HEK293 (cell line): ENCODE data around the gene ZXDC.

Experiments
- EGR2 ChIP-seq: fragments of 450-650 bp; formaldehyde crosslinking; IDR thresholded peaks from 2 replicates; pipeline ENCODE4 v1.5.1; 2016; ENCODE audit warnings: low read depth, missing biosample characterization, missing genetic modification characterization
- ZNF791 ChIP-seq: fragments of 450-650 bp; formaldehyde crosslinking; IDR thresholded peaks from 2 replicates; pipeline ENCODE4 v1.5.1; 2016; ENCODE audit warnings: missing biosample characterization, missing genetic modification characterization
- TF ChIP-seq, protein P1 (sequence below): fragments of 450-650 bp; formaldehyde crosslinking; IDR thresholded peaks from 2 replicates; pipeline ENCODE4 v1.5.1; 2016; ENCODE audit warnings: missing biosample characterization, missing genetic modification characterization
- TF ChIP-seq, protein P2 (sequence below): fragments of 450-650 bp; formaldehyde crosslinking; IDR thresholded peaks from 2 replicates; pipeline ENCODE4 v1.5.1; 2016; ENCODE audit warnings: missing biosample characterization, missing genetic modification characterization
- TF ChIP-seq, protein P3 (sequence below): fragments of 450-650 bp; formaldehyde crosslinking; IDR thresholded peaks from 2 replicates; pipeline ENCODE4 v1.5.1; 2016; ENCODE audit warnings: missing biosample characterization, missing genetic modification characterization
- TF ChIP-seq, protein P4 (sequence below): fragments of 450-650 bp; formaldehyde crosslinking; IDR thresholded peaks from 2 replicates; pipeline ENCODE4 v1.5.1; 2016; ENCODE audit warnings: missing biosample characterization, missing genetic modification characterization

DNA sequence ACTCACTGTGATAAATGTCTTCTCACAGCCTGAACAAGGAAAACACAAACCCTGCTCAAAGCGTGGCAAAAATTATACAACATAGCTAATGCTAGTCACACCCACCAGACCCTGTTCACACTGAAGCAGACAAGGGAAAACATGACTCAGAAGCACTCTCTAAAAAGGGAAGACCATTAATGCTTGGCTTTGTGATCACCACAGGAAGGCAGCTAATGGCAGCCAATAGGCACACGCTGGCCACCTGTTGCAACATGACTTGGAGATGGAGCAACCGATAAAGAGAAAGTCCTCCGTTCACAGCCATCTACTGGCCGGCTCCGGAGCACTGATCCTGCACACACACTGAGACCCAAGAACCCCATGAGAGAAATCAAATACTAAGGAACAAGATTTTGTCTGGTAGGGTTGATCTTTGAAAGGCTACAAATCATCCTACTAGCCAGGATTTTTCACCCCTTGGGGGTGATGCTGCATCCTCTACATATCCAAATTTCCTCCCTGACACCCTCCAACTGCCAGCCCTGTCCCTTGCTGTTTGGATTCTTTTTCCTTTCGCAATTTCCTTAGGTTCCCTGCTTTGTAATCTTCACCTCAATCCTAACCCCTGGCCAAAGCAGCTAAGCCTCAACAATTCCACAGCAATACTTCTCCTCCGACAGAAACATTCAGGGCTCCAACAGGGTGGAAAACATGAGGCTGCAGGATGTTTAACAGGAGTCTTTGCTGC is 3.2 kb downstream of the ZXDC start:
- no peak for TF ChIP-seq ZNF791 (tag by site-specific recombination)
- no peak for TF ChIP-seq EGR2 (tag by site-specific recombination)
- TF ChIP-seq, protein P1, sequence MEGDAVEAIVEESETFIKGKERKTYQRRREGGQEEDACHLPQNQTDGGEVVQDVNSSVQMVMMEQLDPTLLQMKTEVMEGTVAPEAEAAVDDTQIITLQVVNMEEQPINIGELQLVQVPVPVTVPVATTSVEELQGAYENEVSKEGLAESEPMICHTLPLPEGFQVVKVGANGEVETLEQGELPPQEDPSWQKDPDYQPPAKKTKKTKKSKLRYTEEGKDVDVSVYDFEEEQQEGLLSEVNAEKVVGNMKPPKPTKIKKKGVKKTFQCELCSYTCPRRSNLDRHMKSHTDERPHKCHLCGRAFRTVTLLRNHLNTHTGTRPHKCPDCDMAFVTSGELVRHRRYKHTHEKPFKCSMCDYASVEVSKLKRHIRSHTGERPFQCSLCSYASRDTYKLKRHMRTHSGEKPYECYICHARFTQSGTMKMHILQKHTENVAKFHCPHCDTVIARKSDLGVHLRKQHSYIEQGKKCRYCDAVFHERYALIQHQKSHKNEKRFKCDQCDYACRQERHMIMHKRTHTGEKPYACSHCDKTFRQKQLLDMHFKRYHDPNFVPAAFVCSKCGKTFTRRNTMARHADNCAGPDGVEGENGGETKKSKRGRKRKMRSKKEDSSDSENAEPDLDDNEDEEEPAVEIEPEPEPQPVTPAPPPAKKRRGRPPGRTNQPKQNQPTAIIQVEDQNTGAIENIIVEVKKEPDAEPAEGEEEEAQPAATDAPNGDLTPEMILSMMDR (tag by site-specific recombination), result no peak
- TF ChIP-seq, protein P2, sequence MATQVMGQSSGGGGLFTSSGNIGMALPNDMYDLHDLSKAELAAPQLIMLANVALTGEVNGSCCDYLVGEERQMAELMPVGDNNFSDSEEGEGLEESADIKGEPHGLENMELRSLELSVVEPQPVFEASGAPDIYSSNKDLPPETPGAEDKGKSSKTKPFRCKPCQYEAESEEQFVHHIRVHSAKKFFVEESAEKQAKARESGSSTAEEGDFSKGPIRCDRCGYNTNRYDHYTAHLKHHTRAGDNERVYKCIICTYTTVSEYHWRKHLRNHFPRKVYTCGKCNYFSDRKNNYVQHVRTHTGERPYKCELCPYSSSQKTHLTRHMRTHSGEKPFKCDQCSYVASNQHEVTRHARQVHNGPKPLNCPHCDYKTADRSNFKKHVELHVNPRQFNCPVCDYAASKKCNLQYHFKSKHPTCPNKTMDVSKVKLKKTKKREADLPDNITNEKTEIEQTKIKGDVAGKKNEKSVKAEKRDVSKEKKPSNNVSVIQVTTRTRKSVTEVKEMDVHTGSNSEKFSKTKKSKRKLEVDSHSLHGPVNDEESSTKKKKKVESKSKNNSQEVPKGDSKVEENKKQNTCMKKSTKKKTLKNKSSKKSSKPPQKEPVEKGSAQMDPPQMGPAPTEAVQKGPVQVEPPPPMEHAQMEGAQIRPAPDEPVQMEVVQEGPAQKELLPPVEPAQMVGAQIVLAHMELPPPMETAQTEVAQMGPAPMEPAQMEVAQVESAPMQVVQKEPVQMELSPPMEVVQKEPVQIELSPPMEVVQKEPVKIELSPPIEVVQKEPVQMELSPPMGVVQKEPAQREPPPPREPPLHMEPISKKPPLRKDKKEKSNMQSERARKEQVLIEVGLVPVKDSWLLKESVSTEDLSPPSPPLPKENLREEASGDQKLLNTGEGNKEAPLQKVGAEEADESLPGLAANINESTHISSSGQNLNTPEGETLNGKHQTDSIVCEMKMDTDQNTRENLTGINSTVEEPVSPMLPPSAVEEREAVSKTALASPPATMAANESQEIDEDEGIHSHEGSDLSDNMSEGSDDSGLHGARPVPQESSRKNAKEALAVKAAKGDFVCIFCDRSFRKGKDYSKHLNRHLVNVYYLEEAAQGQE (tag by site-specific recombination), result no peak
- TF ChIP-seq, protein P3, sequence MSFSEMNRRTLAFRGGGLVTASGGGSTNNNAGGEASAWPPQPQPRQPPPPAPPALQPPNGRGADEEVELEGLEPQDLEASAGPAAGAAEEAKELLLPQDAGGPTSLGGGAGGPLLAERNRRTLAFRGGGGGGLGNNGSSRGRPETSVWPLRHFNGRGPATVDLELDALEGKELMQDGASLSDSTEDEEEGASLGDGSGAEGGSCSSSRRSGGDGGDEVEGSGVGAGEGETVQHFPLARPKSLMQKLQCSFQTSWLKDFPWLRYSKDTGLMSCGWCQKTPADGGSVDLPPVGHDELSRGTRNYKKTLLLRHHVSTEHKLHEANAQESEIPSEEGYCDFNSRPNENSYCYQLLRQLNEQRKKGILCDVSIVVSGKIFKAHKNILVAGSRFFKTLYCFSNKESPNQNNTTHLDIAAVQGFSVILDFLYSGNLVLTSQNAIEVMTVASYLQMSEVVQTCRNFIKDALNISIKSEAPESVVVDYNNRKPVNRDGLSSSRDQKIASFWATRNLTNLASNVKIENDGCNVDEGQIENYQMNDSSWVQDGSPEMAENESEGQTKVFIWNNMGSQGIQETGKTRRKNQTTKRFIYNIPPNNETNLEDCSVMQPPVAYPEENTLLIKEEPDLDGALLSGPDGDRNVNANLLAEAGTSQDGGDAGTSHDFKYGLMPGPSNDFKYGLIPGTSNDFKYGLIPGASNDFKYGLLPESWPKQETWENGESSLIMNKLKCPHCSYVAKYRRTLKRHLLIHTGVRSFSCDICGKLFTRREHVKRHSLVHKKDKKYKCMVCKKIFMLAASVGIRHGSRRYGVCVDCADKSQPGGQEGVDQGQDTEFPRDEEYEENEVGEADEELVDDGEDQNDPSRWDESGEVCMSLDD (tag by site-specific recombination), result no peak
- TF ChIP-seq, protein P4, sequence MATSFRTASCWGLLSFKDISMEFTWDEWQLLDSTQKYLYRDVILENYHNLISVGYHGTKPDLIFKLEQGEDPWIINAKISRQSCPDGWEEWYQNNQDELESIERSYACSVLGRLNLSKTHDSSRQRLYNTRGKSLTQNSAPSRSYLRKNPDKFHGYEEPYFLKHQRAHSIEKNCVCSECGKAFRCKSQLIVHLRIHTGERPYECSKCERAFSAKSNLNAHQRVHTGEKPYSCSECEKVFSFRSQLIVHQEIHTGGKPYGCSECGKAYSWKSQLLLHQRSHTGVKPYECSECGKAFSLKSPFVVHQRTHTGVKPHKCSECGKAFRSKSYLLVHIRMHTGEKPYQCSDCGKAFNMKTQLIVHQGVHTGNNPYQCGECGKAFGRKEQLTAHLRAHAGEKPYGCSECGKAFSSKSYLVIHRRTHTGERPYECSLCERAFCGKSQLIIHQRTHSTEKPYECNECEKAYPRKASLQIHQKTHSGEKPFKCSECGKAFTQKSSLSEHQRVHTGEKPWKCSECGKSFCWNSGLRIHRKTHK (tag by site-specific recombination), result no peak
